SK-N-SH (cell line): ENCODE measurements around the gene PADI4. TPM values are rescaled to one million over a fixed set of nuclear protein-coding genes. Genes with fewer than 3 reads are reported as not detected.

Experiments used
- CTCF ChIA-PET: fragments of 300-600, 350-600 bp; formaldehyde crosslinking; extraction: SDS; loops from one replicate; lab custom pipeline; 2021; lab: Yijun Ruan, JAX
- POLR2A ChIA-PET: fragments of 350-600 bp; sonication (Branson Sonifier 250); formaldehyde crosslinking; extraction: SDS; loops from one replicate; lab custom pipeline; 2020; ENCODE audit warnings: antibody characterized with exemption, inconsistent platforms; lab: Yijun Ruan, JAX
- DNase-seq: peaks from one replicate; pipeline ENCODE4 v3.0.0; 2012
- H2AFZ ChIP-seq: fragments of 200-600 bp; sonication (generic); 2 replicates; pipeline ENCODE4 v1.8.1; 2016; ENCODE audit warnings: antibody characterized with exemption, mild to moderate bottlenecking, low read depth
- H3F3A ChIP-seq: fragments of 200-600 bp; sonication (generic); replicated peaks from 2 replicates; pipeline ENCODE3; 2016; ENCODE audit warnings: antibody characterized with exemption, mild to moderate bottlenecking; ENCODE audit not compliant: insufficient read depth
- H3K27ac ChIP-seq, 2 experiments: fragments of 200-500 bp in 1 of 2; fragments of 200-600 bp in 1 of 2; sonication (Bioruptor generic) in 1 of 2; sonication (generic), shearing (Covaris generic) in 1 of 2; 2 replicates each; pipeline versions ENCODE4 v1.5.1 to v1.6.1; 2014 to 2016; ENCODE audit warnings: low read depth in 2 of 2, inconsistent platforms in 1 of 2, low read length in 1 of 2, mild to moderate bottlenecking in 1 of 2, mixed read lengths in 1 of 2
- H3K27me3 ChIP-seq: fragments of 200-600 bp; sonication (generic), shearing (Covaris generic); 2 replicates; pipeline ENCODE4 v1.6.1; 2016; ENCODE audit warnings: mixed run types; ENCODE audit not compliant: insufficient read depth
- H3K36me3 ChIP-seq, 2 experiments: fragments of 200-500 bp in 1 of 2; fragments of 200-600 bp in 1 of 2; sonication (Bioruptor generic) in 1 of 2; sonication (generic) in 1 of 2; replicated peaks in 1 of 2; 2 replicates each; pipeline versions ENCODE3 to v1.5.1; 2014 to 2016; ENCODE audit warnings: low read length in 1 of 2, mild to moderate bottlenecking in 1 of 2; ENCODE audit not compliant: insufficient read depth in 2 of 2, control insufficient read depth in 1 of 2
- H3K4me1 ChIP-seq, 2 experiments: fragments of 200-500 bp in 1 of 2; fragments of 200-600 bp in 1 of 2; sonication (Bioruptor generic) in 1 of 2; sonication (generic), shearing (Covaris generic) in 1 of 2; 2 replicates each; pipeline versions ENCODE4 v1.5.1 to v1.6.1; 2014 to 2016; ENCODE audit warnings: low read depth in 1 of 2, low read length in 1 of 2, mixed run types in 1 of 2; ENCODE audit not compliant: insufficient read depth in 2 of 2, control insufficient read depth in 1 of 2
- H3K4me2 ChIP-seq: fragments of 200-600 bp; sonication (generic), shearing (Covaris generic); 2 replicates; pipeline ENCODE4 v1.6.1; 2017; ENCODE audit warnings: mixed run types
- H3K4me3 ChIP-seq, 2 experiments: fragments of 200-500 bp in 1 of 2; fragments of 200-600 bp in 1 of 2; sonication (Bioruptor generic) in 1 of 2; sonication (generic), shearing (Covaris generic) in 1 of 2; 2 replicates each; pipeline versions ENCODE4 v1.5.1 to v1.8.1; 2014 to 2016; ENCODE audit warnings: low read depth in 2 of 2, inconsistent platforms in 1 of 2, low read length in 1 of 2, mild to moderate bottlenecking in 1 of 2, mixed read lengths in 1 of 2, moderate library complexity in 1 of 2
- H3K79me2 ChIP-seq: fragments of 200-600 bp; sonication (generic); 2 replicates; pipeline ENCODE4 v1.8.1; 2017; ENCODE audit warnings: mild to moderate bottlenecking; ENCODE audit not compliant: insufficient read depth
- H3K9ac ChIP-seq: fragments of 200-600 bp; sonication (generic); 2 replicates; pipeline ENCODE4 v1.6.1; 2017; ENCODE audit warnings: mixed run types
- H3K9me2 ChIP-seq: fragments of 200-600 bp; sonication (generic); 2 replicates; pipeline ENCODE4 v1.6.1; 2017; ENCODE audit warnings: mixed run types
- H3K9me3 ChIP-seq: fragments of 200-600 bp; sonication (generic); 2 replicates; pipeline ENCODE4 v1.6.1; 2017; ENCODE audit warnings: mixed run types, mild to moderate bottlenecking, moderate library complexity
- H4K20me1 ChIP-seq: fragments of 200-600 bp; sonication (generic); 2 replicates; pipeline ENCODE4 v1.6.1; 2017; ENCODE audit warnings: mild to moderate bottlenecking, mixed run types; ENCODE audit not compliant: insufficient read depth
- CHD2 ChIP-seq: fragments of 150-350 bp; IDR thresholded peaks from 2 replicates; pipeline ENCODE4 v1.6.1; 2018; ENCODE audit warnings: low read length; ENCODE audit not compliant: partially characterized antibody
- ELF1 ChIP-seq: IDR thresholded peaks from 2 replicates; pipeline ENCODE4 v1.4.0; 2012
- EZH2phosphoT487 ChIP-seq: fragments of 200-600 bp; sonication (generic); IDR thresholded peaks from 2 replicates; pipeline ENCODE4 v1.6.1; 2017; ENCODE audit warnings: low read depth, mixed run types, mild to moderate bottlenecking, antibody characterized with exemption, moderate library complexity, borderline replicate concordance
- FOSL2 ChIP-seq: IDR thresholded peaks from 2 replicates; pipeline ENCODE4 v1.4.0; 2012; ENCODE audit warnings: low read depth, mild to moderate bottlenecking, moderate library complexity, borderline replicate concordance
- FOXJ3 ChIP-seq: sonication (generic); formaldehyde crosslinking; IDR thresholded peaks from 2 replicates; pipeline ENCODE4 v1.5.1; 2020; ENCODE audit warnings: mild to moderate bottlenecking, missing genetic modification reagents
- FOXM1 ChIP-seq: IDR thresholded peaks from 2 replicates; pipeline ENCODE4 v1.4.0; 2012; ENCODE audit warnings: low read depth, mild to moderate bottlenecking
- GATA2 ChIP-seq: sonication (generic); formaldehyde crosslinking; IDR thresholded peaks from 2 replicates; pipeline ENCODE4 v1.5.0; 2020; ENCODE audit warnings: mild to moderate bottlenecking, missing genetic modification reagents
- MXI1 ChIP-seq: IDR thresholded peaks from 2 replicates; pipeline ENCODE4 v1.6.1; 2012; ENCODE audit warnings: mild to moderate bottlenecking, low read depth, low read length, improper control_type of control experiment
- RAD21 ChIP-seq: IDR thresholded peaks from 2 replicates; pipeline ENCODE4 v1.6.1; 2012; ENCODE audit warnings: mild to moderate bottlenecking, low read length
- RCOR1 ChIP-seq: fragments of 150-350 bp; IDR thresholded peaks from 2 replicates; pipeline ENCODE4 v1.6.1; 2017; ENCODE audit warnings: antibody characterized with exemption, low read length
- RFX5 ChIP-seq: IDR thresholded peaks from 2 replicates; pipeline ENCODE4 v1.6.1; 2012; ENCODE audit warnings: mild to moderate bottlenecking, improper control_type of control experiment, low read length
- RXRA ChIP-seq: IDR thresholded peaks from 2 replicates; pipeline ENCODE4 v1.4.0; 2012; ENCODE audit warnings: low read depth, mild to moderate bottlenecking, borderline replicate concordance
- SMC3 ChIP-seq: IDR thresholded peaks from 2 replicates; pipeline ENCODE4 v1.6.1; 2012; ENCODE audit warnings: low read depth, low read length, improper control_type of control experiment
- TEAD4 ChIP-seq: IDR thresholded peaks from 2 replicates; pipeline ENCODE4 v1.4.0; 2012; ENCODE audit warnings: mild to moderate bottlenecking, borderline replicate concordance; ENCODE audit not compliant: insufficient read depth
- WGBS: methylation state at CpG from one replicate; pipeline ENCODE4 v1.1.6; 2017; ENCODE audit warnings: low lambda C conversion rate; 5-methylcytosine and 5-hydroxymethylcytosine counted together
- polyA plus RNA-seq, 3 experiments: library from polyadenylated mRNA; depleted of rRNA; stranded (reverse); fragments of >200 nt; gene quantifications; 2 replicates each; pipeline ENCODE4 v1.2.3, GENCODE V29; 2012
- TF ChIP-seq, protein P1 (sequence below): fragments of 150-350 bp; IDR thresholded peaks from 2 replicates; pipeline ENCODE4 v1.6.1; 2016; ENCODE audit warnings: mild to moderate bottlenecking, low read depth, low read length
- TF ChIP-seq, protein P2 (sequence below): IDR thresholded peaks from 2 replicates; pipeline ENCODE4 v1.4.0; 2012; ENCODE audit warnings: low read depth, borderline replicate concordance
- TF ChIP-seq, protein P3 (sequence below): fragments of 150-350 bp; IDR thresholded peaks from 2 replicates; pipeline ENCODE4 v1.6.1; 2017; ENCODE audit warnings: antibody characterized with exemption, low read length, low read depth, borderline replicate concordance
- TF ChIP-seq, protein P4 (sequence below): IDR thresholded peaks from 2 replicates; pipeline ENCODE4 v1.4.0; 2012; ENCODE audit warnings: low read depth

PADI4 gene
- polyA plus RNA-seq, 1 of the 3 experiments (the other 2 are of a cell fraction) = not detected

DNA sequence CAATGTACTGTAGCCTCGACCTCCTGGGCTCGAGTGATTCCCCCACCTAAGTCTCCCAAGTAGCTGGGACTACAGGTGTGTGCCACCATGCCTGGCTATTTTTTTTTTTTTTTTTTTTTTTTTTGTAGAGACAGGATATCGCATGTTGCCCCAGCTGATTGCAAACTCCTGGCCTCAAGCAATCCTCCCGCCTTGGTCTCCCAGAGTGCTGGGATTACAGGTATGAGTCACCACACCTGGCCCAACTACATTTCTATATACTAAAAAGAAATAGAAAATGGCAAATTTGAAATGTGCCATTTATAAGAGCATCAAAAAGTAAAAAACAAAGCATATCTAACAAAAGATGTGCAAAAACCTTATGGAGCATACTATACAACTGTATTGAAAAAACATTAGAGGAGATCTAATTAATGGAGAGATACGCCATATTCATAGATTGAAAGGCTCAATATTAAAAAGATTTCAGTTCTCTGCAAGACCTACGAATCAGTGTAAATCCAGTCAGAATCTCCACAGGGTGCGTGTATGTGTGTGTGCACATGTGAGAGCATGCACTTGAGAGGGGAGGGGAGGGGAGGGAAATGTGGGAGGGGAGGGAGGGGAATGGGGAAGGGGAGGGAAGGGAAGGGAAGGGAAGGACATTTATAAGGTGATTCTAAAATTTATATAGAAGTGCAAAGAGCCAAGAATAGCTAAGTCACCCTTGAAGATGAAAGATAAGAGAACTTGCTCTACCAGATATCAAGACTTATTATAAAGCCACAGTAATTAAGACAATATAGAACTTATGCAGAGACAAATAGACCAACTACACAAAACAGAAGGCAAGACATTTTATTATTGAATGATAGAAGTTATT, 15.5 kb upstream of the PADI4 start:
- Histone ChIP-seq H4K20me1 (no peaks in the 10 kb centered on the region), H3K79me2 (no peaks in the 10 kb centered on the region), H3K4me3 (no peak overlapping the region), H3K9me3 (no peaks in the 10 kb centered on the region), H3K36me3 (no peaks in the 10 kb centered on the region), H2AFZ (no peak overlapping the region), H3K9ac (no peak overlapping the region), H3K27me3 (no peaks in the 10 kb centered on the region; the same call in 1 of the 2 replicates), H3F3A (no peaks in the 10 kb centered on the region), H3K9me2 (no peaks in the 10 kb centered on the region), H3K4me2 (no peak overlapping the region), H3K27ac (no peak overlapping the region), H3K4me1 (peaks cover 0 to 3% of the 10 kb centered on the region in 2 experiments; a peak in 1 of 4 replicates)
- TF ChIP-seq, protein P1, sequence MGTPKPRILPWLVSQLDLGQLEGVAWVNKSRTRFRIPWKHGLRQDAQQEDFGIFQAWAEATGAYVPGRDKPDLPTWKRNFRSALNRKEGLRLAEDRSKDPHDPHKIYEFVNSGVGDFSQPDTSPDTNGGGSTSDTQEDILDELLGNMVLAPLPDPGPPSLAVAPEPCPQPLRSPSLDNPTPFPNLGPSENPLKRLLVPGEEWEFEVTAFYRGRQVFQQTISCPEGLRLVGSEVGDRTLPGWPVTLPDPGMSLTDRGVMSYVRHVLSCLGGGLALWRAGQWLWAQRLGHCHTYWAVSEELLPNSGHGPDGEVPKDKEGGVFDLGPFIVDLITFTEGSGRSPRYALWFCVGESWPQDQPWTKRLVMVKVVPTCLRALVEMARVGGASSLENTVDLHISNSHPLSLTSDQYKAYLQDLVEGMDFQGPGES = no peak
- TF ChIP-seq FOSL2 = no peak
- no peak for TF ChIP-seq RAD21
- no peak for TF ChIP-seq FOXJ3 (CRISPR knock-in tag)
- no peak for TF ChIP-seq MXI1
- no peak for TF ChIP-seq RCOR1
- no peak for TF ChIP-seq RFX5
- TF ChIP-seq TEAD4 = no peak
- no peak for TF ChIP-seq ELF1
- TF ChIP-seq, protein P2, sequence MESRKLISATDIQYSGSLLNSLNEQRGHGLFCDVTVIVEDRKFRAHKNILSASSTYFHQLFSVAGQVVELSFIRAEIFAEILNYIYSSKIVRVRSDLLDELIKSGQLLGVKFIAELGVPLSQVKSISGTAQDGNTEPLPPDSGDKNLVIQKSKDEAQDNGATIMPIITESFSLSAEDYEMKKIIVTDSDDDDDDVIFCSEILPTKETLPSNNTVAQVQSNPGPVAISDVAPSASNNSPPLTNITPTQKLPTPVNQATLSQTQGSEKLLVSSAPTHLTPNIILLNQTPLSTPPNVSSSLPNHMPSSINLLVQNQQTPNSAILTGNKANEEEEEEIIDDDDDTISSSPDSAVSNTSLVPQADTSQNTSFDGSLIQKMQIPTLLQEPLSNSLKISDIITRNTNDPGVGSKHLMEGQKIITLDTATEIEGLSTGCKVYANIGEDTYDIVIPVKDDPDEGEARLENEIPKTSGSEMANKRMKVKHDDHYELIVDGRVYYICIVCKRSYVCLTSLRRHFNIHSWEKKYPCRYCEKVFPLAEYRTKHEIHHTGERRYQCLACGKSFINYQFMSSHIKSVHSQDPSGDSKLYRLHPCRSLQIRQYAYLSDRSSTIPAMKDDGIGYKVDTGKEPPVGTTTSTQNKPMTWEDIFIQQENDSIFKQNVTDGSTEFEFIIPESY = no peak
- TF ChIP-seq, protein P3, sequence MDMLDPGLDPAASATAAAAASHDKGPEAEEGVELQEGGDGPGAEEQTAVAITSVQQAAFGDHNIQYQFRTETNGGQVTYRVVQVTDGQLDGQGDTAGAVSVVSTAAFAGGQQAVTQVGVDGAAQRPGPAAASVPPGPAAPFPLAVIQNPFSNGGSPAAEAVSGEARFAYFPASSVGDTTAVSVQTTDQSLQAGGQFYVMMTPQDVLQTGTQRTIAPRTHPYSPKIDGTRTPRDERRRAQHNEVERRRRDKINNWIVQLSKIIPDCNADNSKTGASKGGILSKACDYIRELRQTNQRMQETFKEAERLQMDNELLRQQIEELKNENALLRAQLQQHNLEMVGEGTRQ = no peak
- TF ChIP-seq EZH2phosphoT487 = no peak
- TF ChIP-seq RXRA = no peak
- no peak for TF ChIP-seq GATA2 (CRISPR knock-in tag)
- no peak for TF ChIP-seq CHD2
- no peak for TF ChIP-seq SMC3
- TF ChIP-seq FOXM1 = no peak
- TF ChIP-seq, protein P4, sequence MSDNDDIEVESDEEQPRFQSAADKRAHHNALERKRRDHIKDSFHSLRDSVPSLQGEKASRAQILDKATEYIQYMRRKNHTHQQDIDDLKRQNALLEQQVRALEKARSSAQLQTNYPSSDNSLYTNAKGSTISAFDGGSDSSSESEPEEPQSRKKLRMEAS = no peak
- ChIA-PET CTCF (no interaction called here), POLR2A (no interaction called here)
- 44% methylated on average over 7 of the region's 7 CpGs for WGBS
- DNase-seq = no peak
